DND-41 (cell line): ENCODE results near the gene USP20.

Experiments
- ATAC-seq: fragments of 200-7000 bp; cut with Tn5 transposase; 3 replicates; pipeline ENCODE4 v1.9.1; 2021; ENCODE audit warnings: low read depth; ENCODE audit not compliant: insufficient read depth
- DNase-seq: peaks from one replicate; pipeline ENCODE4 v3.0.0-alpha.2; 2020
- H2AFZ ChIP-seq: 2 replicates; pipeline ENCODE4 v1.6.0; 2012; ENCODE audit warnings: low read depth, low read length
- H3K27ac ChIP-seq: 2 replicates; pipeline ENCODE4 v1.5.1; 2012; ENCODE audit warnings: low read length, inconsistent platforms
- H3K27me3 ChIP-seq: fragments of 200-600 bp; sonication (generic); 2 replicates; pipeline ENCODE4 v1.6.0; 2012; ENCODE audit warnings: low read length, mild to moderate bottlenecking, inconsistent platforms; ENCODE audit not compliant: insufficient read depth, poor library complexity
- H3K36me3 ChIP-seq: 2 replicates; pipeline ENCODE4 v1.5.1; 2012; ENCODE audit warnings: low read length, inconsistent platforms; ENCODE audit not compliant: insufficient read depth
- H3K4me1 ChIP-seq: 2 replicates; pipeline ENCODE4 v1.5.1; 2012; ENCODE audit warnings: mild to moderate bottlenecking, low read length; ENCODE audit not compliant: insufficient read depth
- H3K4me2 ChIP-seq: 2 replicates; pipeline ENCODE4 v1.6.0; 2012; ENCODE audit warnings: mild to moderate bottlenecking, moderate library complexity, low read length, inconsistent platforms; ENCODE audit not compliant: insufficient read depth
- H3K4me3 ChIP-seq, 2 experiments: fragments of 200-600 bp in 1 of 2; shearing (Covaris generic) in 1 of 2; 2 replicates each; pipeline ENCODE4 v1.5.1; 2012 to 2016; ENCODE audit warnings: inconsistent platforms in 2 of 2, low read length in 2 of 2, mild to moderate bottlenecking in 2 of 2, low read depth in 1 of 2, moderate library complexity in 1 of 2
- H3K79me2 ChIP-seq: 2 replicates; pipeline ENCODE4 v1.6.0; 2012; ENCODE audit warnings: low read length, inconsistent platforms; ENCODE audit not compliant: insufficient read depth
- H3K9ac ChIP-seq: 2 replicates; pipeline ENCODE4 v1.6.0; 2012; ENCODE audit warnings: low read depth, mild to moderate bottlenecking, inconsistent platforms, low read length, moderate library complexity
- H3K9me3 ChIP-seq: 2 replicates; pipeline ENCODE4 v1.5.1; 2012; ENCODE audit warnings: low read length, moderate library complexity, mild to moderate bottlenecking, inconsistent platforms; ENCODE audit not compliant: insufficient read depth, severe bottlenecking
- H4K20me1 ChIP-seq: 2 replicates; pipeline ENCODE4 v1.6.0; 2012; ENCODE audit warnings: low read length; ENCODE audit not compliant: insufficient read depth
- CTCF ChIP-seq: IDR thresholded peaks from 2 replicates; pipeline ENCODE4 v1.5.1; 2012; ENCODE audit warnings: borderline replicate concordance, low read length, moderate library complexity, mild to moderate bottlenecking; ENCODE audit not compliant: poor library complexity, severe bottlenecking; ENCODE audit errors: extremely low read depth
- EZH2 ChIP-seq: IDR thresholded peaks from 3 replicates; pipeline ENCODE4 v1.6.1; 2012; ENCODE audit warnings: borderline replicate concordance, low read depth, mild to moderate bottlenecking, moderate library complexity, low read length, inconsistent platforms; ENCODE audit not compliant: severe bottlenecking

Gene USP20

GRCh38 chr9:129849901-129850300, 14.6 kb downstream of the USP20 start:
- Histone ChIP-seq H3K36me3 (peaks cover 37% of the 10 kb centered on the region), H3K4me2 (no peak overlapping the region), H3K27me3 (no peaks in the 10 kb centered on the region), H3K4me3 (no peak overlapping the region), H3K9ac (no peak overlapping the region), H3K27ac (no peak overlapping the region), H4K20me1 (no peaks in the 10 kb centered on the region), H2AFZ (no peak overlapping the region), H3K79me2 (peaks cover 16% of the 10 kb centered on the region; the same call in 1 of the 2 replicates), H3K4me1 (peaks cover 29% of the 10 kb centered on the region), H3K9me3 (no peaks in the 10 kb centered on the region)
- no peak for DNase-seq
- no peak for ATAC-seq
- no peak for TF ChIP-seq CTCF
- TF ChIP-seq EZH2: no peak

GRCh38 chr9:129850821-129851550, 15.7 kb downstream of the USP20 start:
- peaks cover 38% of the 10 kb centered on the region for H3K4me1 ChIP-seq
- no peaks in the 10 kb centered on the region for H3K9me3 ChIP-seq
- ATAC-seq (no peak), DNase-seq (no peak)
- H4K20me1 ChIP-seq: no peaks in the 10 kb centered on the region
- H3K9ac ChIP-seq: no peak overlapping the region
- peaks cover 16% of the 10 kb centered on the region; the same call in 1 of the 2 replicates for H3K79me2 ChIP-seq
- no peaks in the 10 kb centered on the region for H3K27me3 ChIP-seq
- TF ChIP-seq EZH2 (no peak), CTCF (no peak)
- H3K4me2 ChIP-seq: no peak overlapping the region
- no peak overlapping the region for H2AFZ ChIP-seq
- H3K36me3 ChIP-seq: peaks cover 37% of the 10 kb centered on the region
- H3K27ac ChIP-seq: no peak overlapping the region
- no peak overlapping the region for H3K4me3 ChIP-seq

GRCh38 chr9:129851821-129852220, 16.6 kb downstream of the USP20 start:
- ATAC-seq (no peak), DNase-seq (no peak)
- no peak overlapping the region for H3K9ac ChIP-seq
- H2AFZ ChIP-seq: no peak overlapping the region
- no peaks in the 10 kb centered on the region for H3K27me3 ChIP-seq
- no peaks in the 10 kb centered on the region for H3K9me3 ChIP-seq
- no peak for TF ChIP-seq CTCF
- TF ChIP-seq EZH2: no peak
- no peaks in the 10 kb centered on the region for H4K20me1 ChIP-seq
- H3K4me1 ChIP-seq: peaks cover 45% of the 10 kb centered on the region
- H3K27ac ChIP-seq: no peak overlapping the region
- peaks cover 14% of the 10 kb centered on the region; the same call in 1 of the 2 replicates for H3K79me2 ChIP-seq
- peaks cover 42% of the 10 kb centered on the region for H3K36me3 ChIP-seq
- no peak overlapping the region for H3K4me2 ChIP-seq
- H3K4me3 ChIP-seq: no peak overlapping the region
